NB4 (cell line): ENCODE data around the gene EMC10.

Experiments
- DNase-seq: peaks from one replicate; pipeline ENCODE4 v3.0.0; 2010; ENCODE audit warnings: low read depth
- H3K4me3 ChIP-seq: one replicate; pipeline ENCODE4 v1.5.1; 2011; ENCODE audit warnings: mild to moderate bottlenecking, low read depth, low read length, moderate library complexity
- MYC ChIP-seq: IDR thresholded peaks from 2 replicates; pipeline ENCODE4 v1.6.1; 2011; ENCODE audit warnings: low read depth, low read length
- POLR2A ChIP-seq: IDR thresholded peaks from 2 replicates; pipeline ENCODE4 v1.6.1; 2011; ENCODE audit warnings: mild to moderate bottlenecking; ENCODE audit not compliant: insufficient read length; ENCODE audit errors: extremely low read depth
- TF ChIP-seq, protein P1 (sequence below): IDR thresholded peaks from one replicate; pipeline ENCODE4 v1.5.1; 2012; ENCODE audit warnings: low read depth, low read length
- TF ChIP-seq, protein P2 (sequence below): IDR thresholded peaks from 2 replicates; pipeline ENCODE4 v1.6.1; 2011; ENCODE audit warnings: low read depth, low read length

The EMC10 gene

DNA sequence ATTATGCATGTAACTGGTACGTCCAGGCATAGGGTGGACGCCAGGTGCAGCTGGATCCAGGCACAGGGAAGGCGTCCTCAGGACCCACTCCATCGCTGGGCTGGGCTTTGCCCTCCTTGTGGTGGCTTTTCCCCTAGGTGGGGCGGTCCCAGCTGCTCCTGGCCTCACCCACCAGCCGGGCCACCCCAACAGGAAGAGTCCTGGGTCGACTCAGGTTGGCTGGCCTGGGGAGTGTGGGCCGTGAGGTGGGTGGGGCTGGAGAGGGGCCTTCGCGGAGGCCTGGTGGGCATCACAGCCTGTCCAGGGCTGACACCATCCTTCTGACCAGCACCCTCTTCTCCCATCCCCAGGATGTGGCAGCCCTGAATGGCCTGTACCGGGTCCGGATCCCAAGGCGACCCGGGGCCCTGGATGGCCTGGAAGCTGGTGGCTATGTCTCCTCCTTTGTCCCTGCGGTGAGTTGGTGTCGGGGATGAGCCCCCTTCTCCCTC lies 3.5 kb downstream of the EMC10 start:
- TF ChIP-seq POLR2A (no peak), MYC (no peak)
- TF ChIP-seq, protein P1, sequence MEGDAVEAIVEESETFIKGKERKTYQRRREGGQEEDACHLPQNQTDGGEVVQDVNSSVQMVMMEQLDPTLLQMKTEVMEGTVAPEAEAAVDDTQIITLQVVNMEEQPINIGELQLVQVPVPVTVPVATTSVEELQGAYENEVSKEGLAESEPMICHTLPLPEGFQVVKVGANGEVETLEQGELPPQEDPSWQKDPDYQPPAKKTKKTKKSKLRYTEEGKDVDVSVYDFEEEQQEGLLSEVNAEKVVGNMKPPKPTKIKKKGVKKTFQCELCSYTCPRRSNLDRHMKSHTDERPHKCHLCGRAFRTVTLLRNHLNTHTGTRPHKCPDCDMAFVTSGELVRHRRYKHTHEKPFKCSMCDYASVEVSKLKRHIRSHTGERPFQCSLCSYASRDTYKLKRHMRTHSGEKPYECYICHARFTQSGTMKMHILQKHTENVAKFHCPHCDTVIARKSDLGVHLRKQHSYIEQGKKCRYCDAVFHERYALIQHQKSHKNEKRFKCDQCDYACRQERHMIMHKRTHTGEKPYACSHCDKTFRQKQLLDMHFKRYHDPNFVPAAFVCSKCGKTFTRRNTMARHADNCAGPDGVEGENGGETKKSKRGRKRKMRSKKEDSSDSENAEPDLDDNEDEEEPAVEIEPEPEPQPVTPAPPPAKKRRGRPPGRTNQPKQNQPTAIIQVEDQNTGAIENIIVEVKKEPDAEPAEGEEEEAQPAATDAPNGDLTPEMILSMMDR, result no peak
- TF ChIP-seq, protein P2, sequence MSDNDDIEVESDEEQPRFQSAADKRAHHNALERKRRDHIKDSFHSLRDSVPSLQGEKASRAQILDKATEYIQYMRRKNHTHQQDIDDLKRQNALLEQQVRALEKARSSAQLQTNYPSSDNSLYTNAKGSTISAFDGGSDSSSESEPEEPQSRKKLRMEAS, result no peak
- no peak for DNase-seq
- no peak overlapping the region for H3K4me3 ChIP-seq

DNA sequence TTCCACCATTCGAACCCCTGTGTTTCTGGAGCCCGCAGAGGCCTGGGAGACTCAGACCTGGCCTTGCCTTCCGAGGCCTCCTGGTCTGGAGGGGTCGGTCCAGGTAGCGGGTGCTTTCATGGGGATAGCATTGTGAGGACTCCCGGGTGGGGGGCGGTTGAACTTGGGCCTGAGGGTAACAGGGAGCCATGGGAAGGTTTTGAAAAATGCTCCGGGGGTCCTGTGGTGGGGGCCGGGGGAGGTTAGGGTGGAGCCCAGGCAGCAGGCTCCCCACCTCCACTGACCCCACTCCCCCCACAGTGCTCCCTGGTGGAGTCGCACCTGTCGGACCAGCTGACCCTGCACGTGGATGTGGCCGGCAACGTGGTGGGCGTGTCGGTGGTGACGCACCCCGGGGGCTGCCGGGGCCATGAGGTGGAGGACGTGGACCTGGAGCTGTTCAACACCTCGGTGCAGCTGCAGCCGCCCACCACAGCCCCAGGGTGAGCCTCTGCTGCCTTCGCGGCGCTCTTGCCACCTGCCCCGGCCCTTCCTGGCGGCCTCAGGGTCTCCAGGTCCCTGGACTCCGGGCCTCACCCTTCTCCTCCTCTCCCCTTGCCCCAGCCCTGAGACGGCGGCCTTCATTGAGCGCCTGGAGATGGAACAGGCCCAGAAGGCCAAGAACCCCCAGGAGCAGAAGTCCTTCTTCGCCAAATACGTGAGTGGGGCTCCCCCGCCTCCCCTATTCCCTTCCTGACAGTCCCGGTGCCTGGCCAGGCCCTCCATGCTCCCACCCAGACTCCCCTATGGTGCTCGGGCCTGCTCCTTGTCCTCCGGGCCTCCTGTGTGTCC lies 4.2 kb downstream of the EMC10 start:
- no peak for DNase-seq
- H3K4me3 ChIP-seq, result no peak overlapping the region
- TF ChIP-seq, protein P2, result no peak
- TF ChIP-seq, protein P1, result no peak
- TF ChIP-seq POLR2A (no peak), MYC (no peak)

DNA sequence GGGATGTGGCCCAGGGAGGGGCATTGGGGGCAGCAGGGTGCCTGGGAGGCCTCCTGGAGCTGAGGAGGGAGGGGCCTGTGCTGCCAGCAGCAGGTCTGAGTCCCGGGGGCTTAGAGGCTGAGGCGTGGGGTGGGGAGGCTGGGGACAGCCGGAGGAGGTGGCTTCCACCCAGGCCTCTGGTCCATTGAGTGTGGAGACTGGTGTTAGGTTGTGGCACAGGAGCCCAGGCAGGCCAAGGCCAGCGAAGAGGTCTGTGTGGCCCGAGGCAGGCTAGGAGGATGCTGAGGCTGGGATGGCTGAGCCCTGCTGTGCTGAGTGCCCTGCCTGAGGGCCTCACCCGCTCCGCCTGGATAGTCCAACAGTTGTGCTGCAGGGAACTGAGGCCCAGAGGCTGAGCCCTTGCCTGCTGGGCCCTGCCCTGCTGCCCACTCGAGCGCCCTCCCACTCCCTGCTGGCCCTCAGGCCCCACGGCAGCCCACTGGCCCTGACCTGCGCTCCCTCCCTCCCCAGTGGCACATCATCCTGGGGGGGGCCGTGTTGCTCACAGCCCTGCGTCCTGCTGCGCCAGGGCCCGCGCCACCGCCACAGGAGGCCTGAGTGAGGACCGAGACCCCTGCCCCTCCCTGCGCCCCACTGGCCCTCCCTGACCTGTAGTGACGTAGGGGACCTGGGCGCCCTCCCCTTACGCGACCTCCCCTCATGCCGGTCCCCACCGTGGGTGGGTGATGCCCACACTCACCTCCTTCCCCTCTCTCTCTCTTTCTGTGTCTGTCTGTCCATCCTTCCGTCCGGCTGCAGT lies 5.2 kb downstream of the EMC10 start:
- H3K4me3 ChIP-seq, result no peak overlapping the region
- no peak for DNase-seq
- TF ChIP-seq, protein P2, result no peak
- no peak for TF ChIP-seq MYC
- TF ChIP-seq, protein P1, result no peak
- TF ChIP-seq POLR2A, result no peak

DNA sequence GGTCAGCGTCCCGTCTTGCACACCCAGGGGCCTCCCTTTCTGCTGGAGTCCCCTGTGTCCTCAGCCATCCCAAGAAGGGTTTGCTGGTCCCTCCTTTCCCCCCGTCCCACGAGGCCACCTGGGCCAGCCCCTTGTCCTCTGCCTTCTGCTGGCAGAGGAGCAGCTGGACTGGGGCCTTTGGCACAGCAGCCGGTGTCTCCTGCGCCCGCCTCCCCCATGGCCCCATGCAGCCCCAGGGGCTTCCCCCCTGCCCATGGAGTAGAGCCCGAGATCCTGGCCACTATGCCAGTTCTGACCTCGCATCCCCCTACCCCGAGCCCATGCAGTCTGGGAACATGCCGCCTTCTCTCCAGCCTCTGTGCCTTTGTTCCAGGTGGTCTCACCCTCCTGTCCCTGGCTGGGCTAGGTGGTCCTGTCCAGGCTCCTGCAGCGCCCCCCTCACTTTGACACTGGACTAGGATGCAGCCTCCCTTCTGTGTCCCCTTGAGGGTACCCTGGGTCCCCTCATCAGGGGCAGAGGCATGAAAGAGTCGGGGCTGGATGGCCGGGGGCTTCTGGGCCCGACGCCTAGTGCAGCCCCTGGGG lies 6.1 kb downstream of the EMC10 start:
- no peak overlapping the region for H3K4me3 ChIP-seq
- TF ChIP-seq, protein P1, result no peak
- TF ChIP-seq, protein P2, result no peak
- TF ChIP-seq POLR2A (no peak), MYC (no peak)
- DNase-seq, result no peak

DNA sequence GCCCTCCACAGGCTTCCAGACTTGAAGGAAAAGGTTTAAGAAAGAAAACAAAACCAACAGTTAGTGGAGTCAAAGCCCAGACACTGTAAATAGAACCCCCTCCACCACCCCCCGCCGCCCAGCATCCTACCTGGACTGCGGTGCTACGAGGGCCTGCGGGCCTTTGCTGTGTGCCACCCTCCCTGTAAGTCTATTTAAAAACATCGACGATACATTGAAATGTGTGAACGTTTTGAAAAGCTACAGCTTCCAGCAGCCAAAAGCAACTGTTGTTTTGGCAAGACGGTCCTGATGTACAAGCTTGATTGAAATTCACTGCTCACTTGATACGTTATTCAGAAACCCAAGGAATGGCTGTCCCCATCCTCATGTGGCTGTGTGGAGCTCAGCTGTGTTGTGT lies 6.6 kb downstream of the EMC10 start:
- TF ChIP-seq, protein P2, result no peak
- no peak for DNase-seq
- no peak overlapping the region for H3K4me3 ChIP-seq
